Esophagus squamous epithelium (tissue), 5 donors: Measurements from ENCODE around the gene TTC17. TPM values are rescaled to one million over a fixed set of nuclear protein-coding genes. Genes with fewer than 3 reads are reported as not detected.

Experiments
- DNase-seq: peaks from one replicate; lab custom pipeline; 2025; lab: John Stamatoyannopoulos, UW
- H3K27ac ChIP-seq, 4 donors: fragments of 200-600 bp; sonication (generic); one replicate each; pipeline ENCODE4 v1.5.1; 2016 to 2019; ENCODE audit warnings: mild to moderate bottlenecking in 1 of 4
- H3K27me3 ChIP-seq, 4 donors: fragments of 200-600 bp; sonication (generic); 1 replicate in 3 of 4; 2 replicates in 1 of 4; pipeline versions ENCODE4 v1.5.1 to v1.6.0; 2017 to 2021; ENCODE audit warnings: antibody characterized with exemption in 1 of 4
- H3K36me3 ChIP-seq, 3 donors: fragments of 200-600 bp; sonication (generic); one replicate each; pipeline ENCODE4 v1.5.1; 2016 to 2019
- H3K4me1 ChIP-seq, 3 donors: fragments of 200-600 bp; sonication (generic); one replicate each; pipeline ENCODE4 v1.5.1; 2017 to 2019
- H3K4me3 ChIP-seq, 4 donors: fragments of 200-600 bp; sonication (generic); 1 replicate in 3 of 4; 2 replicates in 1 of 4; pipeline ENCODE4 v1.5.1; 2016 to 2019; ENCODE audit warnings: mild to moderate bottlenecking in 2 of 4, moderate library complexity in 1 of 4
- H3K9me3 ChIP-seq, 3 donors: fragments of 200-600 bp; sonication (generic); one replicate each; pipeline ENCODE4 v1.5.1; 2016 to 2019
- CTCF ChIP-seq, 6 experiments: fragments of 450-650 bp in 4 of 6; fragments of 200-600 bp in 2 of 6; sonication (generic) in 2 of 6; IDR thresholded peaks; one replicate each; pipeline ENCODE4 v1.5.1; 2016 to 2019; ENCODE audit warnings: antibody characterized with exemption in 6 of 6, mild to moderate bottlenecking in 4 of 6, moderate library complexity in 4 of 6
- POLR2A ChIP-seq, 4 donors: fragments of 450-650 bp; IDR thresholded peaks; one replicate each; pipeline ENCODE4 v1.6.1; 2017; ENCODE audit warnings: antibody characterized with exemption in 4 of 4, mild to moderate bottlenecking in 4 of 4, moderate library complexity in 3 of 4
- WGBS, 2 donors: methylation state at CpG; one replicate each; pipeline ENCODE4 v1.1.5; 2018; 5-methylcytosine and 5-hydroxymethylcytosine counted together
- intact Hi-C: fragments of 100-400 bp; cut with DNase I; formaldehyde crosslinking; loops from one replicate; pipeline ENCODE4 v1.15.0; 2022
- total RNA-seq, 4 donors: library from RNA; depleted of rRNA; stranded (reverse); fragments of >200 nt; gene quantifications; one replicate each; pipeline ENCODE4 v1.1.0, GENCODE V29; 2016
- donor health status: DM: yes; HTN: yes; CAD: no.

Gene TTC17
- total RNA-seq, 4 donors from 2014 or later, result 37.5 to 106 (median 55.9) TPM

GRCh38 chr11:43508511-43508918 is 149.8 kb downstream of the TTC17 start:
- Histone ChIP-seq H3K27me3 (no peaks in the 10 kb centered on the region), H3K9me3 (peaks cover 0 to 4% (median 0%) of the 10 kb centered on the region in 3 donors), H3K27ac (no peak overlapping the region), H3K4me3 (no peak overlapping the region), H3K4me1 (no peaks in the 10 kb centered on the region), H3K36me3 (no peaks in the 10 kb centered on the region)
- TF ChIP-seq CTCF (IDR thresholded peaks at IDR 0.05), result no peak
- TF ChIP-seq POLR2A (IDR thresholded peaks at IDR 0.05), result no peak
- DNase-seq, result no peak
- intact Hi-C loops, result no loop called here
- WGBS, 2 donors, result 10 to 25% methylated on average over 3 of the region's 3 CpGs

GRCh38 chr11:43511959-43512358 is 153.2 kb downstream of the TTC17 start:
- no peaks in the 10 kb centered on the region for H3K4me1 ChIP-seq
- H3K4me3 ChIP-seq, result no peak overlapping the region
- peaks cover 0 to 5% (median 0%) of the 10 kb centered on the region in 4 donors for H3K27me3 ChIP-seq
- WGBS, 2 donors, result 79 to 85% methylated on average over 5 to 6 of the region's 6 CpGs
- intact Hi-C loops, result no loop called here
- TF ChIP-seq POLR2A (IDR thresholded peaks at IDR 0.05), result no peak
- TF ChIP-seq CTCF (IDR thresholded peaks at IDR 0.05), result no peak
- no peak overlapping the region for H3K27ac ChIP-seq
- DNase-seq, result no peak
- peaks cover 0 to 4% (median 0%) of the 10 kb centered on the region in 3 donors for H3K9me3 ChIP-seq
- H3K36me3 ChIP-seq, result no peaks in the 10 kb centered on the region

DNA sequence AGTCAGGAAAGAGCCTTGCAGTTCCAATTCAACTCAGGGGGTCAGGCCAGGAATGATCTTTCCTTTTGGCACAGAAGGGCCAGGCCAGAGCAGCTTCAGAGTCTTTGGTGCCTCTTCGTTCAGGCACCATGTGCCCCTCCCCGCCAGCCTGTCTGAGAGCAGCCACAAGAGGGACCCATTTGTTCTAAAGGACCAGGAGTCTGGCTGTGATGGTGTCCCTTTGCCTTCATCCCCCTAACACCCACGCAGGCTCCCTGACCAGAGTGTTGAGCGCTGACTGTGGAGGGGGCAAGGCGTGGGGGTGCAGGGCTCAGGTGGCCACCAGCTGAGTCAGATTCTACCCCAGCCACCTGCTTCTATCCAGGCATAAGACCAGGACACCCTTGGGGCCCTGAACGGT is 156.4 kb downstream of the TTC17 start:
- Histone ChIP-seq H3K36me3 (no peaks in the 10 kb centered on the region), H3K9me3 (peaks cover 0 to 4% (median 0%) of the 10 kb centered on the region in 3 donors), H3K27me3 (peaks cover 0 to 5% (median 0%) of the 10 kb centered on the region in 4 donors), H3K4me3 (no peak overlapping the region), H3K27ac (no peak overlapping the region), H3K4me1 (no peaks in the 10 kb centered on the region)
- intact Hi-C loops, result no loop called here
- TF ChIP-seq CTCF (IDR thresholded peaks at IDR 0.05) (no peak), POLR2A (IDR thresholded peaks at IDR 0.05) (no peak)
- DNase-seq, result no peak
- 50 to 55% methylated on average over 2 to 6 of the region's 6 CpGs for WGBS, 2 donors

- no peak overlapping the region for H3K4me3 ChIP-seq
- H3K9me3 ChIP-seq, result peaks cover 0 to 4% (median 4%) of the 10 kb centered on the region in 3 donors
- peaks cover 0 to 5% (median 0%) of the 10 kb centered on the region in 4 donors for H3K27me3 ChIP-seq
- DNase-seq, result no peak
- 0 to 29% methylated on average over 1 to 6 of the region's 8 CpGs for WGBS, 2 donors
- no peaks in the 10 kb centered on the region for H3K36me3 ChIP-seq
- H3K4me1 ChIP-seq, result no peaks in the 10 kb centered on the region
- intact Hi-C loops, result no loop called here
- no peak overlapping the region for H3K27ac ChIP-seq
- no peak for TF ChIP-seq CTCF (IDR thresholded peaks at IDR 0.05)
- no peak for TF ChIP-seq POLR2A (IDR thresholded peaks at IDR 0.05)
These were observed 157.7 kb downstream of the TTC17 start for GRCh38 chr11:43516316-43516850.

DNA sequence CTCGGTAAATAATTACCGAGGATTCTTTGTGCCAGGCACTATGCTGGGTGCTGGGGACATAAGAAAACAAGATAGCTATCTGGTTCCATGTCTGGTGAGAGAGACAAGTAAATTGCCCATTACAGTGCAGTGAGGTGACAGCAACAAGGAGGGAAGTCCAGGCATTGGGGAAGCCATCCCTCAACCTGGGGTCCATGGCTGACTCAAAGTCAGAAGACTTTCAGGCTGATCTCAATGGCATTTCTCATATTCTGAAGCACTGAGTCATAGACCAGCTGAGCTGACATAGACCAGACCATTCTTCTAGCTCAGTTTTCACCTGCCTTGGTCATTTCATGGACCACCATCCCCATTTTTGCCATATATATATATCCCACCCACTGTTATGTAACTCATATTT is 158.8 kb downstream of the TTC17 start:
- no peaks in the 10 kb centered on the region for H3K4me1 ChIP-seq
- no peak for DNase-seq
- 76 to 84% methylated on average over 2 of the region's 2 CpGs for WGBS, 2 donors
- intact Hi-C loops, result no loop called here
- TF ChIP-seq CTCF (IDR thresholded peaks at IDR 0.05), result no peak
- no peak for TF ChIP-seq POLR2A (IDR thresholded peaks at IDR 0.05)
- H3K4me3 ChIP-seq, result no peak overlapping the region
- no peaks in the 10 kb centered on the region for H3K36me3 ChIP-seq
- H3K27me3 ChIP-seq, result peaks cover 0 to 5% (median 0%) of the 10 kb centered on the region in 4 donors
- no peak overlapping the region for H3K27ac ChIP-seq
- H3K9me3 ChIP-seq, result peaks cover 0 to 14% (median 4%) of the 10 kb centered on the region in 3 donors
